HEK293 (cell line): ENCODE data around the gene CORO1C.

ENCODE experiments used
- CTCF ChIP-seq: fragments of 450-650 bp; formaldehyde crosslinking; IDR thresholded peaks from 2 replicates; pipeline ENCODE4 v1.5.1; 2016; ENCODE audit warnings: missing biosample characterization, missing genetic modification characterization
- GLIS2 ChIP-seq: fragments of 450-650 bp; formaldehyde crosslinking; IDR thresholded peaks from 2 replicates; pipeline ENCODE4 v1.5.1; 2016; ENCODE audit warnings: missing biosample characterization, missing genetic modification characterization
- KLF1 ChIP-seq: fragments of 450-650 bp; formaldehyde crosslinking; IDR thresholded peaks from 2 replicates; pipeline ENCODE4 v1.5.1; 2016; ENCODE audit warnings: missing biosample characterization, missing genetic modification characterization
- KLF16 ChIP-seq: fragments of 450-650 bp; formaldehyde crosslinking; IDR thresholded peaks from 2 replicates; pipeline ENCODE4 v1.5.1; 2017; ENCODE audit warnings: missing biosample characterization, missing genetic modification characterization
- ZFP37 ChIP-seq: fragments of 450-650 bp; formaldehyde crosslinking; IDR thresholded peaks from 2 replicates; pipeline ENCODE4 v1.5.1; 2016; ENCODE audit warnings: missing biosample characterization, missing genetic modification characterization

DNA sequence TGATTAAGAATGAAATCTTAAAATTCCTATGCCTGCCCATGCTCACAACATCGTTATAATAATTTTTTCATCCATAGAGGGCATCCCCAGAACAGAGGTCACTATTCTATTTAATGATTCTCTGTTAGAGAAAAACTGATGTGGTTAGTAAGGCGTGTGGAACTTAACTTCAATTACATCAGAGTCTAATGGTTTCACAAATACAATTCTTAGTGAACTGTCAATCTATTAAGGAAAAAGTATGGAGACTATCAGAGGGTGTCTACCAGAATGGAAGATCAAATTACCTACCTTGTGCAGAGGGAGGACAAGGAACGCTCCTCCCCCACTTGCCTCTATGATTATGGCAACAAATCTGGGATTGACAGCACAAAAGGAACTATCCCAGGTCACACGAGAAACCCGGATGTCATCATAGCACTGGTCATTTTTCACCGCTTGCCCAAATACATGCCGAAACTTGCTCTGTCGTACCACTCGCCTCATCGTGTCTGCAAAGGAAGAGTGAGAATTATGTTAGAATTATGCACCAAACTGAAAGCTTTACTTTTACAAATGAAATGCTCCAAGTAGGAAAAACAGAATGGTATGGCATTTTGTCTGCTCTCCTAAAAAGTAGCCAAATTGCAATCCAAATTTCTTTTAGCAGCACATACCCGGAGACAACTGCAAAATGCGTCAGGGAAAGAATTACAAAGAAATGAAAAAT is 30.3 kb downstream of the CORO1C start:
- TF ChIP-seq CTCF (tag by site-specific recombination) (no peak), KLF16 (tag by site-specific recombination) (no peak), ZFP37 (tag by site-specific recombination) (no peak), GLIS2 (no peak), KLF1 (no peak)
